ENCODE data around the gene TAGAP. TPM values are rescaled to one million over a fixed set of nuclear protein-coding genes. Genes with fewer than 3 reads are reported as not detected.
"Not testable (repeated sequence)": the region's sequence is repeated elsewhere in the genome, so short reads cannot be mapped to it uniquely, and the experiment has no call there.

The TAGAP gene
- total RNA-seq, 4 donors from 2014 or later: 1.0 to 4.3 (median 1.9) TPM

DNA sequence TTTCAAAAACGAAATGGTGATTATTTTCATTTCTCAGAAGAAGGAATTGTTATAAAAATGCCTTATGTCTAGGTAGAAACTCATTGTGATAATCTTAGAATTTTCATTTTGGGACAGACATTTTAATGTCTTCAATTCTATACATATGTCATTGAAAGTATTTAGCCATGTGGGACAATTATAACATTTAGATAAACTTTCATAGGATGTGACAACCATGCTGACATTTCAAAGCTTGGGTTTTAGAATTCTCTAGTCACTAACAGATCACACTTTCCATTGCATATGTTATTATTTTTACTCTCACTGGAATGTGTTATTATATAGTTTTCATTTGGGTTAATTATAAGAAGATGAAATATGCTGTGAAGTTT, 4.9 kb downstream of the TAGAP start:
- H3K4me3 ChIP-seq: no peak overlapping the region
- no peak for ATAC-seq
- no peak for TF ChIP-seq EP300 (IDR thresholded peaks at IDR 0.05)
- TF ChIP-seq, protein P1, sequence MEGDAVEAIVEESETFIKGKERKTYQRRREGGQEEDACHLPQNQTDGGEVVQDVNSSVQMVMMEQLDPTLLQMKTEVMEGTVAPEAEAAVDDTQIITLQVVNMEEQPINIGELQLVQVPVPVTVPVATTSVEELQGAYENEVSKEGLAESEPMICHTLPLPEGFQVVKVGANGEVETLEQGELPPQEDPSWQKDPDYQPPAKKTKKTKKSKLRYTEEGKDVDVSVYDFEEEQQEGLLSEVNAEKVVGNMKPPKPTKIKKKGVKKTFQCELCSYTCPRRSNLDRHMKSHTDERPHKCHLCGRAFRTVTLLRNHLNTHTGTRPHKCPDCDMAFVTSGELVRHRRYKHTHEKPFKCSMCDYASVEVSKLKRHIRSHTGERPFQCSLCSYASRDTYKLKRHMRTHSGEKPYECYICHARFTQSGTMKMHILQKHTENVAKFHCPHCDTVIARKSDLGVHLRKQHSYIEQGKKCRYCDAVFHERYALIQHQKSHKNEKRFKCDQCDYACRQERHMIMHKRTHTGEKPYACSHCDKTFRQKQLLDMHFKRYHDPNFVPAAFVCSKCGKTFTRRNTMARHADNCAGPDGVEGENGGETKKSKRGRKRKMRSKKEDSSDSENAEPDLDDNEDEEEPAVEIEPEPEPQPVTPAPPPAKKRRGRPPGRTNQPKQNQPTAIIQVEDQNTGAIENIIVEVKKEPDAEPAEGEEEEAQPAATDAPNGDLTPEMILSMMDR (IDR thresholded peaks at IDR 0.05): no peak
- no peak for TF ChIP-seq POLR2AphosphoS5 (IDR thresholded peaks at IDR 0.05)
- TF ChIP-seq POLR2A (IDR thresholded peaks at IDR 0.05): no peak
- H3K9me3 ChIP-seq: no peaks in the 10 kb centered on the region
- 64 to 90% methylated on average over 1 of the region's 1 CpG for WGBS, 2 donors (ENCODE audit: low coverage in 1 of 2)
- peaks cover 0 to 5% of the 10 kb centered on the region in 2 donors for H3K36me3 ChIP-seq
- H3K27me3 ChIP-seq: no peaks in the 10 kb centered on the region
- H3K4me1 ChIP-seq: peaks cover 0 to 10% (median 0%) of the 10 kb centered on the region in 3 donors
- no peak overlapping the region for H3K27ac ChIP-seq

GRCh38 chr6:159038914-159039884, 5.6 kb downstream of the TAGAP start:
- Histone ChIP-seq H3K36me3 (peaks cover 0 to 5% of the 10 kb centered on the region in 2 donors), H3K4me3 (no peak overlapping the region), H3K27me3 (no peaks in the 10 kb centered on the region), H3K27ac (no peak overlapping the region), H3K4me1 (peaks cover 0 to 10% (median 0%) of the 10 kb centered on the region in 3 donors), H3K9me3 (no peaks in the 10 kb centered on the region)
- ATAC-seq: peak; percentile 52
- TF ChIP-seq, protein P1 (IDR thresholded peaks at IDR 0.05): no peak
- TF ChIP-seq POLR2AphosphoS5 (IDR thresholded peaks at IDR 0.05): no peak
- TF ChIP-seq EP300 (IDR thresholded peaks at IDR 0.05): no peak
- TF ChIP-seq POLR2A (IDR thresholded peaks at IDR 0.05): no peak
- 79 to 83% methylated on average over 6 to 8 of the region's 8 CpGs for WGBS, 2 donors (ENCODE audit: low coverage in 1 of 2)

- not testable (repeated sequence) for H3K36me3 ChIP-seq, H3K27me3 ChIP-seq, H3K9me3 ChIP-seq, H3K4me3 ChIP-seq, H3K27ac ChIP-seq, ATAC-seq
- 76% methylated on average over 7 of the region's 12 CpGs; no CpG with 5 or more reads in 1 of the 2 donors for WGBS, 2 donors (ENCODE audit: low coverage in 1 of 2)
- H3K4me1 ChIP-seq: peaks cover 0 to 10% (median 0%) of the 10 kb centered on the region in 3 donors
These were observed 6.5 kb downstream of the TAGAP start for GRCh38 chr6:159038318-159038717.

- Histone ChIP-seq H3K27ac (no peak overlapping the region), H3K9me3 (no peaks in the 10 kb centered on the region), H3K4me1 (peaks cover 0 to 6% (median 0%) of the 10 kb centered on the region in 3 donors), H3K27me3 (no peaks in the 10 kb centered on the region), H3K4me3 (no peak overlapping the region), H3K36me3 (peaks cover 0 to 5% of the 10 kb centered on the region in 2 donors)
- WGBS, 2 donors (ENCODE audit: low coverage in 1 of 2): 38 to 100% methylated on average over 2 to 3 of the region's 5 CpGs
- TF ChIP-seq POLR2A (IDR thresholded peaks at IDR 0.05) (no peak), EP300 (IDR thresholded peaks at IDR 0.05) (no peak), POLR2AphosphoS5 (IDR thresholded peaks at IDR 0.05) (no peak)
- TF ChIP-seq, protein P1 (IDR thresholded peaks at IDR 0.05): no peak
- no peak for ATAC-seq
These were observed 7.0 kb downstream of the TAGAP start for GRCh38 chr6:159037756-159038290.

GRCh38 chr6:159036673-159037072, 8.1 kb downstream of the TAGAP start:
- WGBS, 2 donors (ENCODE audit: low coverage in 1 of 2): 93 to 95% methylated on average over 3 to 7 of the region's 14 CpGs
- TF ChIP-seq, protein P1 (IDR thresholded peaks at IDR 0.05): no peak
- TF ChIP-seq EP300 (IDR thresholded peaks at IDR 0.05) (no peak), POLR2AphosphoS5 (IDR thresholded peaks at IDR 0.05) (no peak), POLR2A (IDR thresholded peaks at IDR 0.05) (no peak)
- ATAC-seq: no peak

More at GRCh38 chr6:159036673-159037072, 8.1 kb downstream of the TAGAP start:
- Histone ChIP-seq H3K36me3 (peaks cover 0 to 5% of the 10 kb centered on the region in 2 donors), H3K27me3 (no peaks in the 10 kb centered on the region), H3K9me3 (no peaks in the 10 kb centered on the region), H3K27ac (no peak overlapping the region), H3K4me3 (no peak overlapping the region), H3K4me1 (no peaks in the 10 kb centered on the region)
